Heart right ventricle (tissue), 16 donors: ENCODE data around the gene AK2. TPM values are rescaled to one million over a fixed set of nuclear protein-coding genes. Genes with fewer than 3 reads are reported as not detected.
A peak's percentile ranks its signal among the peaks of the same experiment; 100 is the strongest.

Experiments
- ATAC-seq, 8 donors: fragments of 200-7000 bp; cut with Tn5 transposase; one replicate each; pipeline ENCODE4 v1.9.1; 2020; ENCODE audit warnings: mild to moderate bottlenecking in 8 of 8, moderate library complexity in 8 of 8, moderate number of reproducible peaks in 1 of 8
- DNase-seq, 2 donors: peaks; one replicate each; pipeline ENCODE4 v3.0.0-alpha.2; 2020
- H3K27ac ChIP-seq, 10 donors: fragments of 200-600 bp; sonication (generic) in 2 of 10; one replicate each; pipeline versions ENCODE4 v1.5.0 to v1.8.0; 2020 to 2022; ENCODE audit warnings: mild to moderate bottlenecking in 3 of 10
- H3K27me3 ChIP-seq, 7 donors: fragments of 200-600 bp; one replicate each; pipeline ENCODE4 v1.8.0; 2021 to 2022; ENCODE audit warnings: mild to moderate bottlenecking in 2 of 7
- H3K36me3 ChIP-seq, 9 donors: fragments of 200-600 bp; sonication (generic) in 1 of 9; one replicate each; pipeline versions ENCODE4 v1.5.0 to v1.8.0; 2020 to 2022; ENCODE audit warnings: mild to moderate bottlenecking in 2 of 9
- H3K4me1 ChIP-seq, 9 donors: fragments of 200-600 bp; sonication (generic) in 1 of 9; one replicate each; pipeline versions ENCODE4 v1.5.0 to v1.8.0; 2020 to 2022; ENCODE audit warnings: mild to moderate bottlenecking in 4 of 9
- H3K4me3 ChIP-seq, 10 donors: fragments of 200-600 bp; sonication (generic) in 2 of 10; one replicate each; pipeline versions ENCODE4 v1.5.0 to v1.8.0; 2020 to 2022; ENCODE audit warnings: mild to moderate bottlenecking in 7 of 10, moderate library complexity in 2 of 10
- H3K9me3 ChIP-seq, 11 donors: fragments of 200-600 bp in 10 of 11; sonication (generic) in 2 of 11; one replicate each; pipeline versions ENCODE4 v1.5.0 to v1.8.0; 2013 to 2022; ENCODE audit warnings: mild to moderate bottlenecking in 2 of 11, control low read depth in 1 of 11, moderate library complexity in 1 of 11
- WGBS, 2 donors: extraction: QIAGEN DNeasy Blood & Tissue Kit; methylation state at CpG; one replicate each; pipeline ENCODE4 v1.1.7; 2013; ENCODE audit warnings: inconsistent platforms in 1 of 2; 5-methylcytosine and 5-hydroxymethylcytosine counted together
- intact Hi-C, 10 donors: fragments of 100-400 bp; cut with DNase I; formaldehyde crosslinking; loops; one replicate each; pipeline versions ENCODE4 v1.11.1 to v1.14.2; 2022
- polyA plus RNA-seq, 2 donors: library from polyadenylated mRNA; stranded (reverse); fragments of 200-250 nt; gene quantifications; one replicate each; pipeline ENCODE4 v1.2.3, GENCODE V29; 2013
- total RNA-seq, 10 donors: library from RNA; stranded (reverse); fragmentation: NEBNext Ultra II Directional in 3 of 10; extraction: Animal tissue kit (Norgen Biotek cat#: 25700) in 3 of 10; gene quantifications; one replicate each; pipeline versions ENCODE4 v1.2.1 to v1.2.4, GENCODE V29; 2021 to 2023
- TF ChIP-seq, protein P1 (sequence below), 9 donors: fragments of 200-600 bp; sonication (generic) in 2 of 9; IDR thresholded peaks; one replicate each; pipeline versions ENCODE4 v1.5.0 to v1.8.0; 2021 to 2022; ENCODE audit warnings: antibody characterized with exemption in 9 of 9, mild to moderate bottlenecking in 5 of 9, moderate library complexity in 1 of 9
- donor health status: Arrhythmogenic right ventricular cardiomyopathy.
- donor health status: ischemic (EF 13 %, LVEDD 7.1; RV severe dilation, severe dysfunction).
- donor health status: healthy with polysubstance abuse.
- donor health status: DM: no; HTN: yes; CAD: no.
- donor health status: DM: no; HTN: no; CAD: no.
- donor health status: ischemic (EF 25% LVEDD 6.9; RV normal size, moderate dysfunction).
- donor health status: ischemic (EF 25% LVEDD 5.7; RV mildly dilated, moderate dysfunction).
- donor health status: healthy.
- donor health status: DM: yes; HTN: yes; CAD: no.
- donor health status: Ischemic cardiomyopathy.
- donor health status: ischemic (EF 35%, LVEDD 5.7; RV mildly dilated, moderate dysfunction).
- donor health status: nonischemic (EF 11% LVEDD 7.7; RV severe dilation, severe dysfunction).
- donor health status: DM: yes; HTN: yes; CAD: no.
- donor health status: PGD.
- donor health status: ischemic (EF 29% LVEDD 5.4; RV normal size, mild dysfunction).
- donor health status: nonischemic (EF 23%, LVEDD 6.1; RV moderate dilation, normal function).

The AK2 gene
- total and polyA plus RNA-seq, 12 donors, result 93.3 to 305 (median 118) TPM

GRCh38 chr1:33055210-33056008 lies 18.7 kb upstream of the AK2 start:
- DNase-seq, result peak; percentile 75 to 91
- H3K4me3 ChIP-seq, result no peak overlapping the region
- peaks cover 4 to 24% (median 14%) of the 10 kb centered on the region in 9 donors for H3K4me1 ChIP-seq
- peak overlapping the region in 8 of 10 donors; percentile 24 to 74 (median 50) for H3K27ac ChIP-seq
- WGBS, 2 donors, result 30 to 36% methylated on average over 12 of the region's 12 CpGs
- no peaks in the 10 kb centered on the region for H3K27me3 ChIP-seq
- H3K36me3 ChIP-seq, result no peaks in the 10 kb centered on the region
- intact Hi-C loops, result loop anchor here in 9 of 10 donors (1.0 to 10.0 kb wide), 6 partner anchors 108 to 123 kb away; no protein-coding TSS in a partner anchor
- TF ChIP-seq, protein P1, sequence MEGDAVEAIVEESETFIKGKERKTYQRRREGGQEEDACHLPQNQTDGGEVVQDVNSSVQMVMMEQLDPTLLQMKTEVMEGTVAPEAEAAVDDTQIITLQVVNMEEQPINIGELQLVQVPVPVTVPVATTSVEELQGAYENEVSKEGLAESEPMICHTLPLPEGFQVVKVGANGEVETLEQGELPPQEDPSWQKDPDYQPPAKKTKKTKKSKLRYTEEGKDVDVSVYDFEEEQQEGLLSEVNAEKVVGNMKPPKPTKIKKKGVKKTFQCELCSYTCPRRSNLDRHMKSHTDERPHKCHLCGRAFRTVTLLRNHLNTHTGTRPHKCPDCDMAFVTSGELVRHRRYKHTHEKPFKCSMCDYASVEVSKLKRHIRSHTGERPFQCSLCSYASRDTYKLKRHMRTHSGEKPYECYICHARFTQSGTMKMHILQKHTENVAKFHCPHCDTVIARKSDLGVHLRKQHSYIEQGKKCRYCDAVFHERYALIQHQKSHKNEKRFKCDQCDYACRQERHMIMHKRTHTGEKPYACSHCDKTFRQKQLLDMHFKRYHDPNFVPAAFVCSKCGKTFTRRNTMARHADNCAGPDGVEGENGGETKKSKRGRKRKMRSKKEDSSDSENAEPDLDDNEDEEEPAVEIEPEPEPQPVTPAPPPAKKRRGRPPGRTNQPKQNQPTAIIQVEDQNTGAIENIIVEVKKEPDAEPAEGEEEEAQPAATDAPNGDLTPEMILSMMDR (IDR thresholded peaks at IDR 0.05), result peak; percentile 58 to 82 (median 78)
- ATAC-seq, result peak; percentile 88 to 98 (median 95)
- no peaks in the 10 kb centered on the region for H3K9me3 ChIP-seq

- no peak for DNase-seq
- WGBS, 2 donors, result 78 to 82% methylated on average over 11 to 15 of the region's 17 CpGs
- TF ChIP-seq, protein P1 (IDR thresholded peaks at IDR 0.05), result no peak
- intact Hi-C loops, result loop anchor here in 2 of 10 donors (10.0 kb wide), 1 partner anchor 116 kb away; no protein-coding TSS in a partner anchor
- H3K9me3 ChIP-seq, result no peaks in the 10 kb centered on the region
- peaks cover 3 to 38% (median 9%) of the 10 kb centered on the region in 9 donors for H3K4me1 ChIP-seq
- H3K36me3 ChIP-seq, result no peaks in the 10 kb centered on the region
- no peaks in the 10 kb centered on the region for H3K27me3 ChIP-seq
- H3K27ac ChIP-seq, result peak overlapping the region in 1 of 10 donors; percentile 10
- peak in 3 of 8 donors; percentile 6 to 50 (median 47) for ATAC-seq
- H3K4me3 ChIP-seq, result no peak overlapping the region
Measured at GRCh38 chr1:33050221-33051076, 13.8 kb upstream of the AK2 start.

DNA sequence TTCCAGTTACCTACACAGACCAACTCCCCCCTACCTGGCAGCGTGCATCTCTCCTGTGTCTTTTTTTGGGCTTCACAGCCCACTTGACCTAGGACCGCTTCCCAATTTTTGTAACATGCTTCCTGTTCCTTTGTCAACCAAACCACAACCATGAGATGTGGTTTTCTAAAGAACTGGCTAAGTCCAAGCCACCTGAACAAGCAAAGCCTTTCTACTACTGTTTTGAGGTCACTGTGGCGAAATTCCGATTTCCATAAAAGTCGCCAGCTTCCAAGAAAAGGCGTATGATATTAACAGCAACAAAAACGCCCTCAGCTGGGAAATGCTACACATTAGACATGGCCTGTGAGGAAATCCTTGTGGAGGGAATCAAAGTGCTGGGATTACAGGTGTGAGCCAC lies 12.7 kb upstream of the AK2 start:
- no peak for DNase-seq
- Histone ChIP-seq H3K4me3 (no peak overlapping the region), H3K9me3 (no peaks in the 10 kb centered on the region), H3K36me3 (no peaks in the 10 kb centered on the region), H3K4me1 (peaks cover 0 to 32% (median 0%) of the 10 kb centered on the region in 9 donors), H3K27ac (peak overlapping the region in 1 of 10 donors; percentile 10), H3K27me3 (no peaks in the 10 kb centered on the region)
- WGBS, 2 donors, result 91 to 95% methylated on average over 7 of the region's 7 CpGs
- TF ChIP-seq, protein P1 (IDR thresholded peaks at IDR 0.05), result no peak
- intact Hi-C loops, result loop anchor here in 2 of 10 donors (10.0 kb wide), 2 partner anchors 95 to 115 kb away; no protein-coding TSS in a partner anchor
- peak in 1 of 8 donors; percentile 62 for ATAC-seq

GRCh38 chr1:33048426-33048825 lies 11.7 kb upstream of the AK2 start:
- Histone ChIP-seq H3K27me3 (no peaks in the 10 kb centered on the region), H3K4me3 (no peak overlapping the region), H3K9me3 (no peaks in the 10 kb centered on the region), H3K36me3 (no peaks in the 10 kb centered on the region), H3K4me1 (peaks cover 0 to 37% (median 5%) of the 10 kb centered on the region in 9 donors), H3K27ac (no peak overlapping the region)
- intact Hi-C loops, result loop anchor here in 2 of 10 donors (10.0 kb wide), 2 partner anchors 94 to 114 kb away; no protein-coding TSS in a partner anchor
- TF ChIP-seq, protein P1 (IDR thresholded peaks at IDR 0.05), result no peak
- DNase-seq (no peak), ATAC-seq (no peak)
- 90 to 91% methylated on average over 3 of the region's 3 CpGs for WGBS, 2 donors
